ENCODE measurements around the gene SBNO2. TPM values are rescaled to one million over a fixed set of nuclear protein-coding genes. Genes with fewer than 3 reads are reported as not detected.
"Not testable (repeated sequence)": the region's sequence is repeated elsewhere in the genome, so short reads cannot be mapped to it uniquely, and the experiment has no call there.

Gene SBNO2
- total RNA-seq, 4 donors from 2014 or later = 22.8 to 69.0 (median 25.5) TPM

DNA sequence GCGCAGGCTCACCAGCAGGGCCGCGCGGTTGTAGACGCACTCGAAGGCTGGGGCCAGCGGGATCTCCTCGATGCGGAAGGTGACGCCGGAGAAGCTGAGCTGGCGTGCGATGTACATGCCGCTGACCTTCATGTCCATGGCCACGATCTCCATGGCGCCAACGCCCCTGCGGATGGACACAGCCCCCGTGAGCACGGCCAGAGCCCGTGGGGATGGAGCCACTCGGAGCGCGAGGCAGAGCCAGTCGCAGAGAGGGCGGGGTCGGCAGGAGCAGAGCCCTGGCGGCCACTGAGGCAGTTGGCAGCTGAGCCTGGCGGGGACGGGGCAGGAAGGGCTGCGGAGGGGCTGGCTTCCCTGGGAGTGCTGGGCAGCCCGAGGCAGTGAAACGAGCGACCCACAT lies 55.1 kb downstream of the SBNO2 start:
- WGBS, 2 donors = 92 to 96% methylated on average over 27 to 28 of the region's 34 CpGs
- H3K9me3 ChIP-seq = no peaks in the 10 kb centered on the region
- no peak overlapping the region for H3K27ac ChIP-seq
- peaks cover 87 to 93% of the 10 kb centered on the region in 2 donors for H3K36me3 ChIP-seq
- H3K4me1 ChIP-seq = peaks cover 0 to 2% of the 10 kb centered on the region in 2 donors
- intact Hi-C loops (cut with DNase I) = no loop called here
- TF ChIP-seq, protein P1, sequence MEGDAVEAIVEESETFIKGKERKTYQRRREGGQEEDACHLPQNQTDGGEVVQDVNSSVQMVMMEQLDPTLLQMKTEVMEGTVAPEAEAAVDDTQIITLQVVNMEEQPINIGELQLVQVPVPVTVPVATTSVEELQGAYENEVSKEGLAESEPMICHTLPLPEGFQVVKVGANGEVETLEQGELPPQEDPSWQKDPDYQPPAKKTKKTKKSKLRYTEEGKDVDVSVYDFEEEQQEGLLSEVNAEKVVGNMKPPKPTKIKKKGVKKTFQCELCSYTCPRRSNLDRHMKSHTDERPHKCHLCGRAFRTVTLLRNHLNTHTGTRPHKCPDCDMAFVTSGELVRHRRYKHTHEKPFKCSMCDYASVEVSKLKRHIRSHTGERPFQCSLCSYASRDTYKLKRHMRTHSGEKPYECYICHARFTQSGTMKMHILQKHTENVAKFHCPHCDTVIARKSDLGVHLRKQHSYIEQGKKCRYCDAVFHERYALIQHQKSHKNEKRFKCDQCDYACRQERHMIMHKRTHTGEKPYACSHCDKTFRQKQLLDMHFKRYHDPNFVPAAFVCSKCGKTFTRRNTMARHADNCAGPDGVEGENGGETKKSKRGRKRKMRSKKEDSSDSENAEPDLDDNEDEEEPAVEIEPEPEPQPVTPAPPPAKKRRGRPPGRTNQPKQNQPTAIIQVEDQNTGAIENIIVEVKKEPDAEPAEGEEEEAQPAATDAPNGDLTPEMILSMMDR (IDR thresholded peaks at IDR 0.05) = no peak
- TF ChIP-seq POLR2A (IDR thresholded peaks at IDR 0.05) = no peak
- H3K4me3 ChIP-seq (replicated peaks in 1 of 3) = no peak overlapping the region
- no peaks in the 10 kb centered on the region for H3K27me3 ChIP-seq
- DNase-seq = no peak

DNA sequence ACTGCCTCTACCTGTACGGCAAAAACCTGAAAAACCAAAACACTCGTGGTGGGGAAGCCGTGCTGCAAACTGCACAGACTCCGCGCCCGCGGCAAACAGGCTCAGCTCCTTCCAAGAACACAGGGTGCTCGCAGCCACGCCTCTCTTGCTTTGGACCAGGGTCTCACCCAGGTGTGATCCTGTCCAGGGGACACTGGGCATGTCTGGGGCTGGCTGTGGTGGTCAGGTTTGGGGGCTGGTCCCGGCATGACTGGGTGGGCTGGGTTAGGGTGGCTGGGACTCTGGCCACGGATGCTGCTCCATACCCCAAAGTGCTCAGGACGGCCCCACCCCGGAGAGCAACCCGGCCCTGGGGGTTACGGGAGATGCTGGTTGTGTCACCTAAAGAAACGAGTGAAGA lies 56.4 kb downstream of the SBNO2 start:
- peaks cover 4 to 14% of the 10 kb centered on the region in 2 donors for H3K4me1 ChIP-seq
- H3K27me3 ChIP-seq = no peaks in the 10 kb centered on the region
- H3K27ac ChIP-seq = peak overlapping the region in 2 of 3 donors; percentile 15 to 33
- no peak for DNase-seq
- H3K4me3 ChIP-seq (replicated peaks in 1 of 3) = no peak overlapping the region
- no peak for TF ChIP-seq POLR2A (IDR thresholded peaks at IDR 0.05)
- TF ChIP-seq, protein P1 (IDR thresholded peaks at IDR 0.05) = no peak
- H3K9me3 ChIP-seq = no peaks in the 10 kb centered on the region
- H3K36me3 ChIP-seq = peaks cover 76 to 88% of the 10 kb centered on the region in 2 donors
- 93 to 97% methylated on average over 5 to 16 of the region's 16 CpGs for WGBS, 2 donors
- intact Hi-C loops (cut with DNase I) = no loop called here

DNA sequence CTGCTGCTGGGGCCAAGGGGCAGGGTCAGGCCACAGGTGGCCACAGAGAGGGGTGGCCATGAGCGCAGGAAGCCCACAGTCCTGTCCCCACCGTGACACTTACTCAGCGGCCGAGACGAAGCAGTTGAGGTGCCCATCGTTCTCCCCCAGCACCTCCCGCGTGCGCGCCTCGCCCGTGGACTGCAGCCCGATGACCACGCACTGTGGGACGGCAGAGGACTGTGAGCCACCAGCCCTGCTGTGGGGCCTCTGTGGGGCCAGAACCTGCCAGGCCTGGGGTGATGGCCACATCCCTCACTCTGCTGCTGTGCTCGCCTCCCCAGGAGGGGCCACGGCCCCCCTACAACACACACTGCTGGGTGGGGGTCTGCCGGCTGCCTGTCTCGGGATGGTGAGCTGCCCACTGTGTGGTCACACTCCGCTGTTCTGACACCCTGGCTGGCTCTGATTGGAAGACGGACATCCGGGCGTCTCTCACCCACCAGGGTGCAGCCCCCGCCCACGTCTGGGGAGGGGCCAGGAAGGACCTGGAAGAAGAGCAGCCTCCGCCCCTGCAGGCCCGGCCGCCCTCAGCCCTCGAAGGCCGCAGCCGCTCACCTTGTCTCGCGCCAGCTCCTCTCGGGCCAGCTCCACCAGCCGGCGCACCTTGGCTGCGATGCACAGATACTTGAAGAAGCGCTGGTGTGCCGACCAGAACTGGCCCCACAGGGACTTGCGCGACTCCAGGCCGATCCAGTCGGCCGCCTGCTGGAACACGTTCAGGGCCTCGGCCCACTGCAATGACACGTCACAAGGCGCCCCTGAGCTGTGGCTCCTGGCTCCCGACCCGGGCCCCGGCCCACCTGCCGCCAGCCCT lies 57.1 kb downstream of the SBNO2 start:
- peaks cover 72 to 88% of the 10 kb centered on the region in 2 donors for H3K36me3 ChIP-seq

DNA sequence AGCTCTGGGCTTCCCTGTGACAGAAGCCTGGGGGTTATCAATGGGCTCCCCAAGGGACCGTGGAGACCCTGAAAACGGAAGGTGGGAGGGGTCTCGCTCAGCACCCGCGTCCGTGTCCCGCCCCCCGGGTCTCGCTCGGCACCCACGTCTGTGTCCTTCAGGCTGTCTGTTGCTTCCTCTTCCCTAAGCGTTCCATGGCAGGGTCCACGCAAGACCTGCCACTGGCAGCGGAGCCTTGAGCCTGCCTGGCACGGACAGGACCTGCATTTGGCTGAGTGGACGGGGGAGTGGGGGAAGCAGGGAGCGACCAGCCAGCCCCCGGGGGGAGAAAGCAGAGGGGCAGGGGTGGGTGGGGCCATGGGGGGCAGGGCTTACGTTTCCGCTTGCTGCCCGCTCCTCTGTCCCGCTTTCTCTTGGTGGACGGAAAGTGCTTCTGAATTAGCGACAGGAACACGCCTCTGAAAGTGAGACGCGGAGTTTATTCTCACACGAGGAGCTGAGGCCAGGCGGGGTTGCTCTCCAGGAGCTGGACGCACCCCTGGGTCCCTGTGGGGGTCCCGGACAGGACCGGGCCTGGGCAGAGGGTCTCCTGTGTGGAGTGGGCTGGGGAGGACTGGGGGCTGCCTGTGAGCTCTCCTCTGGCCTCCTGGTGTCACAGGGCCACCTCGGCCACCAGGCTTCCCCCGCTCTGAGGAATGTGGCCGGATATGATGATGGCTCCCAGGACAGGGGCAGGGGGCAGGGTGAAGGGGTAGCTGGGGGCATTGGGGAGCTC lies 58.2 kb downstream of the SBNO2 start:
- no peak for DNase-seq
- Histone ChIP-seq H3K4me3 (replicated peaks in 1 of 3) (no peak overlapping the region), H3K36me3 (peaks cover 65 to 85% of the 10 kb centered on the region in 2 donors), H3K27me3 (no peaks in the 10 kb centered on the region), H3K4me1 (peaks cover 4 to 14% of the 10 kb centered on the region in 2 donors), H3K27ac (no peak overlapping the region), H3K9me3 (no peaks in the 10 kb centered on the region)
- WGBS, 2 donors = 90 to 93% methylated on average over 16 to 32 of the region's 35 CpGs
- intact Hi-C loops (cut with DNase I) = no loop called here
- no peak for TF ChIP-seq POLR2A (IDR thresholded peaks at IDR 0.05)
- TF ChIP-seq, protein P1 (IDR thresholded peaks at IDR 0.05) = no peak

More for the DNA sequence above, 57.1 kb downstream of the SBNO2 start:
- Histone ChIP-seq H3K9me3 (no peaks in the 10 kb centered on the region), H3K27ac (peak overlapping the region in 2 of 3 donors; percentile 15 to 33), H3K27me3 (no peaks in the 10 kb centered on the region), H3K4me3 (replicated peaks in 1 of 3) (no peak overlapping the region), H3K4me1 (peaks cover 4 to 14% of the 10 kb centered on the region in 2 donors)
- WGBS, 2 donors = 83 to 89% methylated on average over 30 to 33 of the region's 52 CpGs
- DNase-seq = peak; percentile 75 to 86
- TF ChIP-seq, protein P1 (IDR thresholded peaks at IDR 0.05) = peak in 1 of 6 experiments; percentile 5
- no peak for TF ChIP-seq POLR2A (IDR thresholded peaks at IDR 0.05)
- intact Hi-C loops (cut with DNase I) = no loop called here

DNA sequence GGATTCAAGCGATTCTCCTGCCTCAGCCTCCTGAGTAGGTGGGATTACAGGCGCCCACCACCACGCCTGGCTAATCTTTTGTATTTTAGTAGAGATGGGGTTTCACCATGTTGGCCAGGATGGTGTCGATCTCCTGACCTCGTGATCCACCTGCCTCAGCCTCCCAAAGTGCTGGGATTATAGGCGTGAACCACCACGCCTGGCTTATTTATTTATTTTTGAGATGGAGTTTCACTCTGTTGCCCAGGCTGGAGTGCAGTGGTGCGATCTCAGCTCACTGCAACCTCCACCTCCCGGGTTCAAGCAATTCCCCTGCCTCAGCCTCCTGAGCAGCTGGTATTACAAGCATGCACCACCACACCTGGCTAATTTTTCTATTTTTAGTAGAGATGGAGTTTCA lies 59.3 kb downstream of the SBNO2 start:
- H3K36me3 ChIP-seq = peaks cover 63 to 83% of the 10 kb centered on the region in 2 donors
- H3K27me3 ChIP-seq; H3K9me3 ChIP-seq; H3K4me3 ChIP-seq (replicated peaks in 1 of 3); H3K27ac ChIP-seq; DNase-seq: not testable (repeated sequence)
- intact Hi-C loops (cut with DNase I) = loop anchor here (5.0 kb wide), 1 partner anchor 78 kb away; no protein-coding TSS in a partner anchor
- 95% methylated on average over 9 of the region's 9 CpGs for WGBS, 2 donors
- peaks cover 4 to 14% of the 10 kb centered on the region in 2 donors for H3K4me1 ChIP-seq
